ENCODE results near the gene SHROOM3. TPM values are rescaled to one million over a fixed set of nuclear protein-coding genes. Genes with fewer than 3 reads are reported as not detected.

Gene SHROOM3
- total and polyA plus RNA-seq, 2 donors (not counting 1 experiment from before 2014, with no cell fraction given), result 0.91 to 1.5 TPM

DNA sequence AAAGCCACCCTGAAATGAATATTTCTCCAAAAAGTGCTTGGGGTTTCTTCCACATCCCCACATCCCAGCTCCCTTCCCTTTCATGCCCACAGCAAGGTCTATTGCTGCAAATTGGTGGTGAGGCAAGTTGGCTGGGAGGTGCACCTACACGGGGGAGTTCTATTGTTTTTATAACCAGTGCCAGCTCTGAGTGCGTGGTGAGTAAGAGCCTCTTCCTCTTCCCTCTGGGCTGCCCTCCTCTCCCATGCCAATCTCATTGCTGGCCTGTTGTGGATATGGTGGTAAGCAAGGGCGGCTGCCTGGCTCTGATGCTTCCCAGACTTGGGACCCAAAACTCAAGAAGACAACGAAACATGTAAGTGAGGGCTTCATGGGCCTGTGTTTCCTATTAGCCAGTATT, 204.3 kb downstream of the SHROOM3 start:
- no peak overlapping the region for H3K9ac ChIP-seq (ENCODE audit: low read length)

DNA sequence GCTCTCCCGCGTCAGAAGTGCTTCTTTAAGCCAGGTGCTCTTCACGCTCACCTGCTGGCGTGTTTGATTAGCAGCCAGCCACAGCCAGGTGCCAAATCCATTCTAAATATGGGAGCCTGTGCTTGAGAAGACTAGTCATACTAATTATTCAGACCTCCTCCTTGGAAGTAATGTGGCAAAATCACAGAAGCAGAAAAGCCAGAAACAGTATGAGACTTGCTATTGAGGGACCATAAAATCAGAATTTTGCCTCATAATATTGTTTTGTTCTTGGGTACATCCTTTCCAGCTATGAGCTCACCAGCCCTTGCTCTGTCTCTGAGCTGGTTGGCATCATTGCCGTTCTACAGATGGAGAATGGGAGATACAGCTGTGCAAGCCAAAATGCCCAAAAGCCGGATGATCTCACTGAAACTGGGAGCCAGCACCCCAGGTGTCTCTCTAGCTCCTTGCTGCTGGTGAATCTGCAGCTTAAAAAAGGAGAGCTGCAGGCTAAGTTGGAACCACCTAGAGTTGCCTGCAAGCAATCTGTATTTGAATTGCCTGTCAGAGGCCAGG, 205.4 kb downstream of the SHROOM3 start:
- ChIA-PET POLR2A (no interaction called here), CTCF (no interaction called here)
- peaks cover 2% of the 10 kb centered on the region for H3K4me1 Mint-ChIP-seq
- Histone ChIP-seq H2AFZ (ENCODE audit: insufficient read depth, low read depth, low read length, poor library complexity, severe bottlenecking) (no peak overlapping the region), H3K27me3 (replicated peaks in 1 of 4; ENCODE audit: control extremely low read depth in 1 of 4, control insufficient read depth in 3 of 4, insufficient read depth in 4 of 4, low read length in 3 of 4) (no peaks in the 10 kb centered on the region), H3K79me2 (ENCODE audit: control insufficient read depth, insufficient read depth, low read length) (no peaks in the 10 kb centered on the region), H3K4me3 (ENCODE audit: control extremely low read depth in 1 of 5, extremely low read depth in 1 of 5, insufficient read depth in 1 of 5, low read depth in 2 of 5, low read length in 4 of 5) (no peak overlapping the region), H3K4me1 (ENCODE audit: control insufficient read depth in 2 of 2, insufficient read depth in 2 of 2, low read length in 2 of 2) (no peaks in the 10 kb centered on the region), H3K36me3 (replicated peaks in 1 of 2; ENCODE audit: control extremely low read depth in 1 of 2, control insufficient read depth in 1 of 2, extremely low read depth in 1 of 2, insufficient read depth in 2 of 2, low read length in 1 of 2) (no peaks in the 10 kb centered on the region), H3K27ac (ENCODE audit: low read length in 2 of 2) (no peak overlapping the region), H3K4me2 (replicated peaks; ENCODE audit: low read depth, low read length, poor library complexity, severe bottlenecking) (no peak overlapping the region), H4K20me1 (ENCODE audit: control insufficient read depth, insufficient read depth, low read length, poor library complexity, severe bottlenecking) (no peaks in the 10 kb centered on the region), H3K9me3 (ENCODE audit: control extremely low read depth in 1 of 3, control insufficient read depth in 2 of 3, insufficient read depth in 1 of 3, low read length in 2 of 3) (no peaks in the 10 kb centered on the region), H3K9ac (ENCODE audit: low read length) (no peak overlapping the region)
- no peak for DNase-seq
- no peak for TF ChIP-seq EZH2 (IDR thresholded peaks at IDR 0.05; ENCODE audit: borderline replicate concordance, insufficient read depth, low read depth, low read length, poor library complexity, severe bottlenecking)
- TF ChIP-seq, protein P1, sequence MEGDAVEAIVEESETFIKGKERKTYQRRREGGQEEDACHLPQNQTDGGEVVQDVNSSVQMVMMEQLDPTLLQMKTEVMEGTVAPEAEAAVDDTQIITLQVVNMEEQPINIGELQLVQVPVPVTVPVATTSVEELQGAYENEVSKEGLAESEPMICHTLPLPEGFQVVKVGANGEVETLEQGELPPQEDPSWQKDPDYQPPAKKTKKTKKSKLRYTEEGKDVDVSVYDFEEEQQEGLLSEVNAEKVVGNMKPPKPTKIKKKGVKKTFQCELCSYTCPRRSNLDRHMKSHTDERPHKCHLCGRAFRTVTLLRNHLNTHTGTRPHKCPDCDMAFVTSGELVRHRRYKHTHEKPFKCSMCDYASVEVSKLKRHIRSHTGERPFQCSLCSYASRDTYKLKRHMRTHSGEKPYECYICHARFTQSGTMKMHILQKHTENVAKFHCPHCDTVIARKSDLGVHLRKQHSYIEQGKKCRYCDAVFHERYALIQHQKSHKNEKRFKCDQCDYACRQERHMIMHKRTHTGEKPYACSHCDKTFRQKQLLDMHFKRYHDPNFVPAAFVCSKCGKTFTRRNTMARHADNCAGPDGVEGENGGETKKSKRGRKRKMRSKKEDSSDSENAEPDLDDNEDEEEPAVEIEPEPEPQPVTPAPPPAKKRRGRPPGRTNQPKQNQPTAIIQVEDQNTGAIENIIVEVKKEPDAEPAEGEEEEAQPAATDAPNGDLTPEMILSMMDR (IDR thresholded peaks at IDR 0.05), result no peak
- no peak for ATAC-seq (ENCODE audit: low read depth)
- no peak overlapping the region for H3K27ac Mint-ChIP-seq
- peaks cover 24% of the 10 kb centered on the region for H3K27me3 Mint-ChIP-seq
- H3K9me3 Mint-ChIP-seq (ENCODE audit: insufficient read depth), result no peaks in the 10 kb centered on the region
- intact Hi-C loops (cut with micrococcal nuclease), result no loop called here
- WGBS (ENCODE audit: insufficient coverage), result 93% methylated on average over 2 of the region's 6 CpGs
- H3K4me3 Mint-ChIP-seq, result no peak overlapping the region

More for the DNA sequence above, 204.3 kb downstream of the SHROOM3 start:
- peaks cover 24% of the 10 kb centered on the region for H3K27me3 Mint-ChIP-seq
- Histone ChIP-seq H3K27me3 (replicated peaks in 1 of 4; ENCODE audit: control extremely low read depth in 1 of 4, control insufficient read depth in 3 of 4, insufficient read depth in 4 of 4, low read length in 3 of 4) (no peaks in the 10 kb centered on the region), H3K27ac (ENCODE audit: low read length in 2 of 2) (no peak overlapping the region), H2AFZ (ENCODE audit: insufficient read depth, low read depth, low read length, poor library complexity, severe bottlenecking) (no peak overlapping the region), H3K79me2 (ENCODE audit: control insufficient read depth, insufficient read depth, low read length) (no peaks in the 10 kb centered on the region), H3K9me3 (ENCODE audit: control extremely low read depth in 1 of 3, control insufficient read depth in 2 of 3, insufficient read depth in 1 of 3, low read length in 2 of 3) (no peaks in the 10 kb centered on the region), H4K20me1 (ENCODE audit: control insufficient read depth, insufficient read depth, low read length, poor library complexity, severe bottlenecking) (no peaks in the 10 kb centered on the region), H3K4me3 (ENCODE audit: control extremely low read depth in 1 of 5, extremely low read depth in 1 of 5, insufficient read depth in 1 of 5, low read depth in 2 of 5, low read length in 4 of 5) (no peak overlapping the region), H3K4me2 (replicated peaks; ENCODE audit: low read depth, low read length, poor library complexity, severe bottlenecking) (no peak overlapping the region), H3K4me1 (ENCODE audit: control insufficient read depth in 2 of 2, insufficient read depth in 2 of 2, low read length in 2 of 2) (no peaks in the 10 kb centered on the region), H3K36me3 (replicated peaks in 1 of 2; ENCODE audit: control extremely low read depth in 1 of 2, control insufficient read depth in 1 of 2, extremely low read depth in 1 of 2, insufficient read depth in 2 of 2, low read length in 1 of 2) (no peaks in the 10 kb centered on the region)
- H3K4me3 Mint-ChIP-seq, result no peak overlapping the region
- DNase-seq, result no peak
- ChIA-PET POLR2A (no interaction called here), CTCF (no interaction called here)
- intact Hi-C loops (cut with micrococcal nuclease), result no loop called here
- TF ChIP-seq EZH2 (IDR thresholded peaks at IDR 0.05; ENCODE audit: borderline replicate concordance, insufficient read depth, low read depth, low read length, poor library complexity, severe bottlenecking), result no peak
- TF ChIP-seq, protein P1 (IDR thresholded peaks at IDR 0.05), result no peak
- WGBS (ENCODE audit: insufficient coverage), result 80% methylated on average over 1 of the region's 4 CpGs
- H3K9me3 Mint-ChIP-seq (ENCODE audit: insufficient read depth), result no peaks in the 10 kb centered on the region
- H3K4me1 Mint-ChIP-seq, result peaks cover 2% of the 10 kb centered on the region
- ATAC-seq (ENCODE audit: low read depth), result no peak
- H3K27ac Mint-ChIP-seq, result no peak overlapping the region
